CD4-positive, alpha-beta T cell (primary cell): ENCODE measurements around the gene NOL11. TPM values are rescaled to one million over a fixed set of nuclear protein-coding genes. Genes with fewer than 3 reads are reported as not detected.
A peak's percentile ranks its signal among the peaks of the same experiment; 100 is the strongest.

Experiments
- ATAC-seq: fragments of 200-7000 bp; cut with Tn5 transposase; one replicate; pipeline ENCODE4 v1.10.0; 2022; ENCODE audit warnings: mild to moderate bottlenecking; ENCODE audit not compliant: poor library complexity
- CTCF ChIA-PET: fragments of 350-600 bp; sonication (Branson Sonifier 250); formaldehyde crosslinking; loops from one replicate; lab custom pipeline; 2021; ENCODE audit warnings: antibody characterized with exemption, inconsistent platforms; lab: Charles Lee
- POLR2A ChIA-PET: fragments of 350-600 bp; sonication (Branson Sonifier 250); formaldehyde crosslinking; loops from one replicate; lab custom pipeline; 2021; ENCODE audit warnings: antibody characterized with exemption, inconsistent platforms; lab: Charles Lee
- DNase-seq, 14 experiments: peaks; one replicate each; pipeline ENCODE4 v3.0.0-alpha.2; 2013 to 2020; ENCODE audit warnings: mixed read lengths in 2 of 14
- H3K27ac ChIP-seq, 2 donors: one replicate each; pipeline versions ENCODE4 v1.5.1 to v1.7.0; 2013; ENCODE audit warnings: low read length in 2 of 2, low read depth in 1 of 2, mild to moderate bottlenecking in 1 of 2
- H3K27me3 ChIP-seq, 2 experiments: 1 replicate in 1 of 2; 2 replicates in 1 of 2; pipeline versions ENCODE4 v1.6.1 to v1.7.0; 2013; ENCODE audit warnings: low read length in 2 of 2, control low read depth in 1 of 2, mild to moderate bottlenecking in 1 of 2, moderate library complexity in 1 of 2; ENCODE audit not compliant: insufficient read depth in 2 of 2, control insufficient read depth in 1 of 2
- H3K36me3 ChIP-seq: one replicate; pipeline ENCODE4 v1.6.1; 2013; ENCODE audit warnings: low read length, control low read depth; ENCODE audit not compliant: insufficient read depth
- H3K4me1 ChIP-seq: one replicate; pipeline ENCODE4 v1.6.1; 2013; ENCODE audit warnings: low read length, control low read depth; ENCODE audit not compliant: insufficient read depth
- H3K4me3 ChIP-seq: one replicate; pipeline ENCODE4 v1.5.1; 2013; ENCODE audit warnings: mild to moderate bottlenecking, low read length, moderate library complexity
- H3K9me3 ChIP-seq, 2 experiments: 1 replicate in 1 of 2; 2 replicates in 1 of 2; pipeline versions ENCODE4 v1.6.1 to v1.7.0; 2013; ENCODE audit warnings: low read length in 2 of 2, mild to moderate bottlenecking in 2 of 2, control low read depth in 1 of 2, moderate library complexity in 1 of 2; ENCODE audit not compliant: control insufficient read depth in 1 of 2, insufficient read depth in 1 of 2
- H3K27ac Mint-ChIP-seq: one replicate; pipeline ENCODE4 v1.8.0; 2020; ENCODE audit warnings: mixed read lengths
- H3K27me3 Mint-ChIP-seq: one replicate; pipeline ENCODE4 v1.8.0; 2021; ENCODE audit warnings: mixed read lengths
- H3K36me3 Mint-ChIP-seq: one replicate; pipeline ENCODE4 v1.8.0; 2021; ENCODE audit warnings: low read depth, mixed read lengths
- H3K4me1 Mint-ChIP-seq: one replicate; pipeline ENCODE4 v1.8.0; 2021; ENCODE audit warnings: low read depth, mixed read lengths
- H3K4me3 Mint-ChIP-seq: one replicate; pipeline ENCODE4 v1.8.0; 2020; ENCODE audit warnings: mild to moderate bottlenecking, mixed read lengths
- H3K9me3 Mint-ChIP-seq: one replicate; pipeline ENCODE4 v1.8.0; 2020; ENCODE audit warnings: mixed read lengths
- CTCF ChIP-seq: fragments of 200-600 bp; IDR thresholded peaks from one replicate; pipeline ENCODE4 v1.8.0; 2022; ENCODE audit warnings: antibody characterized with exemption, mild to moderate bottlenecking
- intact Hi-C, 2 experiments: fragments of 100-400 bp; cut with DNase I in 1 of 2; cut with micrococcal nuclease in 1 of 2; formaldehyde crosslinking; loops; one replicate each; pipeline versions ENCODE4 v1.15.1 to v1.9.0; 2023 to 2025; cut with DNase I, micrococcal nuclease
- total RNA-seq, 174 experiments: library from RNA in 2 of 174; stranded (reverse) in 2 of 174; gene quantifications; one replicate each; pipeline ENCODE4 v1.2.3 and lab custom pipeline; 2021 to 2026

Gene NOL11
- total RNA-seq, 2 experiments from 2014 or later = 89.1 to 91.2 TPM

- Histone ChIP-seq H3K27ac (no peak overlapping the region), H3K4me3 (no peak overlapping the region), H3K4me1 (peaks cover 7% of the 10 kb centered on the region), H3K36me3 (peaks cover 91% of the 10 kb centered on the region), H3K9me3 (no peaks in the 10 kb centered on the region), H3K27me3 (no peaks in the 10 kb centered on the region)
- intact Hi-C loops = loop anchor here in 1 of 2 experiments (10.0 kb wide), 1 partner anchor 178 kb away; no protein-coding TSS in a partner anchor
- H3K27ac Mint-ChIP-seq = no peak overlapping the region
- H3K4me1 Mint-ChIP-seq = peaks cover 18% of the 10 kb centered on the region
- no peak for TF ChIP-seq CTCF
- ChIA-PET POLR2A (interaction anchor here (1.0 kb wide), 1 partner anchor 12 kb away, joined by 5 read pairs; no protein-coding TSS in a partner anchor), CTCF (no interaction called here)
- H3K4me3 Mint-ChIP-seq = no peak overlapping the region
- no peak for ATAC-seq
- DNase-seq = no peak
- no peaks in the 10 kb centered on the region for H3K9me3 Mint-ChIP-seq
- H3K36me3 Mint-ChIP-seq = peaks cover 80% of the 10 kb centered on the region
- no peaks in the 10 kb centered on the region for H3K27me3 Mint-ChIP-seq
Observed at GRCh38 chr17:67737145-67737544, 19.4 kb downstream of the NOL11 start.

- Mint-ChIP-seq H3K4me1 (no peaks in the 10 kb centered on the region), H3K4me3 (no peak overlapping the region), H3K9me3 (no peaks in the 10 kb centered on the region), H3K36me3 (peaks cover 78% of the 10 kb centered on the region), H3K27ac (no peak overlapping the region), H3K27me3 (no peaks in the 10 kb centered on the region)
- ChIA-PET CTCF (no interaction called here), POLR2A (interaction anchor here (0.7 kb wide), 1 partner anchor 368 kb away, joined by 3 read pairs; no protein-coding TSS in a partner anchor)
- DNase-seq (no peak), ATAC-seq (no peak)
- no peak overlapping the region for H3K4me3 ChIP-seq
- TF ChIP-seq CTCF = no peak
- intact Hi-C loops = no loop called here
- no peak overlapping the region for H3K27ac ChIP-seq
- H3K36me3 ChIP-seq = peaks cover 84% of the 10 kb centered on the region
- no peaks in the 10 kb centered on the region for H3K9me3 ChIP-seq
- no peaks in the 10 kb centered on the region for H3K4me1 ChIP-seq
- H3K27me3 ChIP-seq = no peaks in the 10 kb centered on the region
Observed at GRCh38 chr17:67742025-67742424, 24.3 kb downstream of the NOL11 start.

- intact Hi-C loops = no loop called here
- peaks cover 0 to 5% of the 10 kb centered on the region in 2 experiments for H3K9me3 ChIP-seq
- POLR2A ChIA-PET = no interaction called here
- no peaks in the 10 kb centered on the region for H3K4me1 ChIP-seq
- no peak for TF ChIP-seq CTCF
- no peak overlapping the region for H3K4me3 Mint-ChIP-seq
- H3K9me3 Mint-ChIP-seq = no peaks in the 10 kb centered on the region
- H3K27ac Mint-ChIP-seq = peak overlapping the region; percentile 33
- CTCF ChIA-PET = no interaction called here
- H3K4me1 Mint-ChIP-seq = no peaks in the 10 kb centered on the region
- no peak overlapping the region for H3K27ac ChIP-seq
- ATAC-seq (no peak), DNase-seq (no peak)
- no peak overlapping the region for H3K4me3 ChIP-seq
- no peaks in the 10 kb centered on the region for H3K27me3 Mint-ChIP-seq
- H3K36me3 ChIP-seq = peaks cover 81% of the 10 kb centered on the region
- peaks cover 75% of the 10 kb centered on the region for H3K36me3 Mint-ChIP-seq
- H3K27me3 ChIP-seq = no peaks in the 10 kb centered on the region
Observed at GRCh38 chr17:67746704-67747571, 29.2 kb downstream of the NOL11 start.
